ENCODE results near the gene ZNF697. TPM values are rescaled to one million over a fixed set of nuclear protein-coding genes. Genes with fewer than 3 reads are reported as not detected.

Gene ZNF697
- total and polyA plus RNA-seq, 9 of the 15 experiments (the other 6 are each of a cell fraction or from before 2014, with no cell fraction given): 2.1 to 13.6 (median 8.3) TPM

- no peak for TF ChIP-seq PRDM10 (IDR thresholded peaks at IDR 0.05; ENCODE audit: partially characterized antibody)
- no peak for TF ChIP-seq RAD21 (CRISPR knock-in tag; conservative IDR thresholded peaks at IDR 0.05 in 1 of 2, IDR thresholded peaks at IDR 0.05 in 1 of 2)
- no peak for TF ChIP-seq HINFP (tag; conservative IDR thresholded peaks at IDR 0.05; ENCODE audit: low read depth)
These were observed 9.0 kb downstream of the ZNF697 start (continued) for GRCh38 chr1:119639109-119639508.

- 17% methylated on average over 1 of the region's 1 CpG for WGBS (ENCODE audit: insufficient coverage, low coverage, missing lambda C conversion rate)
- Histone ChIP-seq H3K4me2 (ENCODE audit: insufficient read depth, low read length) (no peak overlapping the region), H2AFZ (ENCODE audit: low read depth, low read length) (no peak overlapping the region), H4K20me1 (replicated peaks; ENCODE audit: control insufficient read depth, insufficient read depth, low read length) (peaks cover 8% of the 10 kb centered on the region; the same call in 1 of the 2 replicates), H3K27ac (ENCODE audit: extremely low read depth, low read depth, low read length) (no peak overlapping the region), H3K36me3 (ENCODE audit: control insufficient read depth, insufficient read depth, low read length) (no peaks in the 10 kb centered on the region), H3K4me1 (replicated peaks in 1 of 2; ENCODE audit: control insufficient read depth in 2 of 2, insufficient read depth in 2 of 2, low read length in 2 of 2) (no peaks in the 10 kb centered on the region), H3K9me3 (replicated peaks; ENCODE audit: control insufficient read depth, insufficient read depth, low read depth, low read length) (no peaks in the 10 kb centered on the region), H3K9ac (ENCODE audit: insufficient read depth in 1 of 2, low read depth in 2 of 2, low read length in 2 of 2) (no peak overlapping the region), H3K79me2 (ENCODE audit: control insufficient read depth, insufficient read depth, low read length) (no peaks in the 10 kb centered on the region; the same call in 2 of the 3 replicates), H3K4me3 (no peak overlapping the region), H3K9me1 (ENCODE audit: control insufficient read depth, insufficient read depth, low read length) (no peaks in the 10 kb centered on the region), H3K27me3 (ENCODE audit: control insufficient read depth in 2 of 2, insufficient read depth in 2 of 2, low read length in 2 of 2) (no peaks in the 10 kb centered on the region)
- FAIRE-seq: no peak
- in situ Hi-C loops (cut with MboI) (no loop called here), intact Hi-C loops (cut with micrococcal nuclease) (no loop called here)
- ChIA-PET POLR2A (interaction anchor here (0.8 to 2.4 kb wide), 3 partner anchors 8 to 10 kb away, joined by 3 to 12 read pairs (median 4); partner anchors contain the start of gene ZNF697), CTCF (ENCODE audit: low intra/inter-chr PET ratio) (no interaction called here)
- no TSS peak for BruUV-seq (replicated peaks)
- DNase-seq (ENCODE audit: extremely low read depth in 1 of 4, low spot score in 3 of 4): no peak
- ATAC-seq: no peak
- no peak for TF ChIP-seq ZNF830 (CRISPR knock-in tag; IDR thresholded peaks at IDR 0.05)
- TF ChIP-seq FOXO4 (CRISPR knock-in tag; IDR thresholded peaks at IDR 0.05): no peak
- TF ChIP-seq GMEB1 (CRISPR knock-in tag; IDR thresholded peaks at IDR 0.05): no peak
- no peak for TF ChIP-seq CHD1 (IDR thresholded peaks at IDR 0.05; ENCODE audit: low read length)
- TF ChIP-seq MXD1 (CRISPR knock-in tag; IDR thresholded peaks at IDR 0.05; ENCODE audit: borderline replicate concordance, poor library complexity, severe bottlenecking): no peak
- no peak for TF ChIP-seq ZNF436 (CRISPR knock-in tag; IDR thresholded peaks at IDR 0.05)
These were observed 10.4 kb downstream of the ZNF697 start for GRCh38 chr1:119637710-119638109.
